ENCODE measurements around the gene LAMP1. TPM values are rescaled to one million over a fixed set of nuclear protein-coding genes. Genes with fewer than 3 reads are reported as not detected.
"Not testable (repeated sequence)": the region's sequence is repeated elsewhere in the genome, so short reads cannot be mapped to it uniquely, and the experiment has no call there.

Gene LAMP1
- total RNA-seq, 1 donor from 2014 or later, result 104 TPM

DNA sequence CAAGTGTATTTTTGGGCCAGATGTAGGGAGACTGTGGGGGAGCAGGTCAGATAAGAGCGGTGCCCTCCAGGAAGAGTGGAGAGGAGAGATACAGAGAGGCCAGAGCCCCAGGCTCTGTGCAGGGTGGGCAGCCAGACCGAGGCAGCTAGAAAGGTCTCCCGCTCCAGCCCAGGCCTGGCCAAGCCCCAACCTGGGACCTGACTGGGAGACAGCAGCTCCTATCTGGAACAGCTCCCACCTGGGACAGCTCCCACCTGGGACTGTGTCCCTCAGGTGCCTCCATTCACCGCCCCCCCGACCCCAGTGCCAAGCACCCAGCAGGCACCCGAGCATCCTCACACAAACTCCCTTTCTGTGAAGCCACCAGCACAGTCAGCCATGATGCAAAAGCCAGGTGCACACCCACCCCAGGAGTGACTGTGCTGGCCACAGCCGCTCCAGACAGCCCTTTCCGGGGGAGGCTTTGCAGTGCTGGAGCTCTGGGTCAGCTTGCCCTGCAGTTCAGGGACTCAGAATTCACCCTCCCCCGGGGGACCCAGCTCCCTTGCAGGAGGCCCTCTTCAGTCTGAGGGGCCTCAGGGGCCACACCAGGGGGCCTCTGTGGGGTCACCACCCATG is 69.0 kb downstream of the LAMP1 start:
- intact Hi-C loops (cut with DNase I), result no loop called here
- no peak for DNase-seq (ENCODE audit: missing footprints)
- ATAC-seq, result no peak

DNA sequence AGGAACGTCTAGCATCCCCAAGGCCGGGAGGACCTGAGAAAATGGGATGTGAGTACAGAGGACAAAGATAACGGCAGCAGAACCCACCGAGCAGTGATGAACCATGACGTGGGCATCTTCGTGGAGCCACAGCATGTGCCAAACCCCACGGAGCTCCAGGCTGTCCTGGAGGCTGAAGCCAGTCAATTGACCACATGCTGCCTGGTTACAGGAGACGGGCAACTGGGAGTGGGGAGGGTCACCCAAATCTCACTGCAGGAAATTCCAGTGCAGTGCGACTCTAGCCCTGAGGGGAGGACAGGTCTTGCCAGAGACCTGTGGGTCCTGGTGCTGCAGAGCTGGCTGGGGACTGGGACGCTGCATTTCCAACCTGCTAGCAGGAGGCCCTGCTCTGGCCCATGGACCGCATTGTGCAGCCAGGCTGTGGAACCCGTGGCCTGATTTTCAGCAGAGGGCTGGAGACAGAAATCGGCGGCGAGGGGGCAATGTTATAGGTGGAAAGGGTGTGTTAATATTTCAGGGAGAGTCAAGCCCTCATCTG is 70.1 kb downstream of the LAMP1 start:
- DNase-seq (ENCODE audit: missing footprints), result no peak
- intact Hi-C loops (cut with DNase I), result no loop called here
- ATAC-seq, result no peak

GRCh38 chr13:113367771-113368170 is 70.7 kb downstream of the LAMP1 start:
- ATAC-seq (no peak), DNase-seq (ENCODE audit: missing footprints) (no peak)
- intact Hi-C loops (cut with DNase I), result no loop called here

- intact Hi-C loops (cut with DNase I); DNase-seq (ENCODE audit: missing footprints); ATAC-seq: not testable (repeated sequence)
Measured at GRCh38 chr13:113368353-113368752, 71.3 kb downstream of the LAMP1 start.

- DNase-seq (ENCODE audit: missing footprints), result no peak
- intact Hi-C loops (cut with DNase I), result no loop called here
- ATAC-seq, result no peak
Measured at GRCh38 chr13:113369189-113369588, 72.2 kb downstream of the LAMP1 start.

- ATAC-seq, result no peak
- intact Hi-C loops (cut with DNase I), result no loop called here
- DNase-seq (ENCODE audit: missing footprints), result no peak
Measured at GRCh38 chr13:113369881-113370280, 72.8 kb downstream of the LAMP1 start.

GRCh38 chr13:113371061-113371460 is 74.0 kb downstream of the LAMP1 start:
- DNase-seq (ENCODE audit: missing footprints) (no peak), ATAC-seq (no peak)
- intact Hi-C loops (cut with DNase I), result no loop called here

DNA sequence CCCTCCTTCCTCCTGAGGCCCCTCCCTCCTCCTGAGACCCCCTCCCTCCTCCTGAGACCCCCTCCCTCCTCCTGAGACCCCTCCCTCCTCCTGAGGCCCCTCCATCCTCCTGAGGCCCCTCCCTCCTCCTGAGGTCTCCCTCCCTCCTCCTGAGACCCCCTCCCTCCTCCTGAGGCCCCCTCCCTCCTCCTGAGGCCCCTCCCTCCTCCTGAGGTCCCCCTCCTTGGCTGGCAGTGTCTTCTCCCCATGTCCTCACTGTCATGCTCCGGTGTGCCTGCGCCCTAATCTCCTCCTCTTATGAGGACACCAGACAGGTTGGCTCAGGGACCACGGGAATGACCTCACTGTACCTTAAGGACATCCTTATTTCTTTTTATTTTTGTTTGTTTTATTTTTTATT is 74.7 kb downstream of the LAMP1 start:
- intact Hi-C loops (cut with DNase I), result not testable (repeated sequence)

More for the DNA sequence above, 74.7 kb downstream of the LAMP1 start:
- not testable (repeated sequence) for DNase-seq (ENCODE audit: missing footprints); ATAC-seq

Small RNAs within 50 kb of the gene (microRNA-seq; reads per million reads assigned to microRNA genes)
- not detected for gene MIR8075

Other genes starting within 250 kb of the LAMP1 start
- gene F7, start 191.4 kb upstream of the LAMP1 start, total RNA-seq, result not detected
- 5.2 TPM for gene F10, start 174.4 kb upstream of the LAMP1 start, total RNA-seq
- not detected for gene PROZ, start 138.6 kb upstream of the LAMP1 start, total RNA-seq
- 57.2 TPM for gene PCID2, start 88.6 kb upstream of the LAMP1 start, total RNA-seq
- 143 TPM for gene CUL4A, start 87.6 kb upstream of the LAMP1 start, total RNA-seq
- 1.5 TPM for gene GRTP1, start 66.9 kb downstream of the LAMP1 start, total RNA-seq
- 468 TPM for gene ADPRHL1, start 156.2 kb downstream of the LAMP1 start, total RNA-seq
- 194 TPM for gene DCUN1D2, start 193.5 kb downstream of the LAMP1 start, total RNA-seq

Data from Right ventricle myocardium inferior (tissue), 1 donor.